Mesenchymal stem cell (in vitro differentiated cells and primary cell): ENCODE measurements around the gene PDE7B.

Experiments used
- DNase-seq: peaks from one replicate; pipeline ENCODE4 v3.0.0-alpha.2; 2013
- H2AFZ ChIP-seq: one replicate; pipeline ENCODE4 v1.6.1; 2013; ENCODE audit warnings: low read depth, mild to moderate bottlenecking, control low read depth, inconsistent platforms, low read length, moderate library complexity
- H2AK5ac ChIP-seq: 2 replicates; pipeline ENCODE4 v1.6.1; 2013; ENCODE audit warnings: low read length, moderate library complexity, mild to moderate bottlenecking, inconsistent platforms; ENCODE audit not compliant: severe bottlenecking
- H2BK120ac ChIP-seq: one replicate; pipeline ENCODE4 v1.6.1; 2013; ENCODE audit warnings: low read depth, mild to moderate bottlenecking, inconsistent platforms, low read length, moderate library complexity
- H2BK12ac ChIP-seq, 2 experiments: one replicate each; pipeline ENCODE4 v1.6.1; 2013; ENCODE audit warnings: inconsistent platforms in 2 of 2, low read length in 2 of 2, mild to moderate bottlenecking in 2 of 2, moderate library complexity in 2 of 2, control low read depth in 1 of 2
- H2BK15ac ChIP-seq: one replicate; pipeline ENCODE4 v1.6.1; 2013; ENCODE audit warnings: mild to moderate bottlenecking, low read depth, inconsistent platforms; ENCODE audit not compliant: poor library complexity, severe bottlenecking
- H2BK5ac ChIP-seq: 2 replicates; pipeline ENCODE4 v1.6.1; 2013; ENCODE audit warnings: low read depth, mild to moderate bottlenecking, low read length, control low read depth, inconsistent platforms; ENCODE audit not compliant: poor library complexity, severe bottlenecking
- H3K14ac ChIP-seq, 2 experiments: one replicate each; pipeline ENCODE4 v1.6.1; 2013; ENCODE audit warnings: inconsistent platforms in 2 of 2, low read length in 2 of 2, control low read depth in 1 of 2, mild to moderate bottlenecking in 1 of 2, moderate library complexity in 1 of 2
- H3K18ac ChIP-seq, 2 experiments: one replicate each; pipeline ENCODE4 v1.6.1; 2013; ENCODE audit warnings: inconsistent platforms in 2 of 2, low read length in 2 of 2, control low read depth in 1 of 2, low read depth in 1 of 2, mild to moderate bottlenecking in 1 of 2
- H3K23ac ChIP-seq, 2 experiments: one replicate each; pipeline ENCODE4 v1.6.1; 2013; ENCODE audit warnings: inconsistent platforms in 2 of 2, low read length in 2 of 2, mild to moderate bottlenecking in 2 of 2, moderate library complexity in 2 of 2, control low read depth in 1 of 2
- H3K27ac ChIP-seq: 2 replicates; pipeline ENCODE4 v1.5.1; 2013; ENCODE audit warnings: mild to moderate bottlenecking, moderate library complexity, low read length, control low read depth, inconsistent platforms; ENCODE audit not compliant: poor library complexity, severe bottlenecking
- H3K27me3 ChIP-seq, 2 experiments: 2 replicates each; pipeline versions ENCODE4 v1.6.1 to v1.7.0; 2013; ENCODE audit warnings: low read length in 2 of 2, mild to moderate bottlenecking in 2 of 2, moderate library complexity in 2 of 2, control low read depth in 1 of 2, inconsistent platforms in 1 of 2; ENCODE audit not compliant: control insufficient read depth in 1 of 2, insufficient read depth in 1 of 2
- H3K36me3 ChIP-seq, 2 experiments: 2 replicates each; pipeline versions ENCODE4 v1.6.1 to v1.7.0; 2013; ENCODE audit warnings: low read length in 2 of 2, control low read depth in 1 of 2, inconsistent platforms in 1 of 2, low read depth in 1 of 2, mild to moderate bottlenecking in 1 of 2; ENCODE audit not compliant: insufficient read depth in 2 of 2, control insufficient read depth in 1 of 2
- H3K4ac ChIP-seq, 2 experiments: one replicate each; pipeline ENCODE4 v1.6.1; 2013; ENCODE audit warnings: inconsistent platforms in 2 of 2, low read length in 2 of 2, mild to moderate bottlenecking in 2 of 2, moderate library complexity in 2 of 2, control low read depth in 1 of 2, low read depth in 1 of 2
- H3K4me1 ChIP-seq: 2 replicates; pipeline ENCODE4 v1.6.1; 2013; ENCODE audit warnings: low read depth, low read length, control low read depth; ENCODE audit not compliant: control insufficient read depth, insufficient read depth
- H3K4me2 ChIP-seq: 2 replicates; pipeline ENCODE4 v1.6.1; 2013; ENCODE audit warnings: low read length, mild to moderate bottlenecking, inconsistent platforms; ENCODE audit not compliant: poor library complexity, severe bottlenecking
- H3K4me3 ChIP-seq, 2 experiments: 2 replicates each; pipeline versions ENCODE4 v1.5.1 to v1.7.0; 2013; ENCODE audit warnings: low read length in 2 of 2, mild to moderate bottlenecking in 2 of 2, control low read depth in 1 of 2, low read depth in 1 of 2; ENCODE audit not compliant: insufficient read depth in 1 of 2
- H3K79me1 ChIP-seq: replicated peaks from 2 replicates; pipeline ENCODE4 v1.6.1; 2013; ENCODE audit warnings: mild to moderate bottlenecking, control low read depth, low read length, inconsistent platforms; ENCODE audit not compliant: poor library complexity, severe bottlenecking
- H3K9ac ChIP-seq: 2 replicates; pipeline ENCODE4 v1.7.0; 2013; ENCODE audit warnings: mild to moderate bottlenecking, low read length, moderate library complexity
- H3K9me3 ChIP-seq: 2 replicates; pipeline ENCODE4 v1.7.0; 2013; ENCODE audit warnings: mild to moderate bottlenecking, low read length; ENCODE audit not compliant: control insufficient read depth
- H4K8ac ChIP-seq: one replicate; pipeline ENCODE4 v1.6.1; 2013; ENCODE audit warnings: inconsistent platforms, mild to moderate bottlenecking, low read length, moderate library complexity
- H4K91ac ChIP-seq: one replicate; pipeline ENCODE4 v1.6.1; 2013; ENCODE audit warnings: mild to moderate bottlenecking, low read length, inconsistent platforms
- WGBS: methylation state at CpG from one replicate; pipeline ENCODE4 v1.1.7; 2013; ENCODE audit warnings: mixed read lengths; 5-methylcytosine and 5-hydroxymethylcytosine counted together

PDE7B gene

DNA sequence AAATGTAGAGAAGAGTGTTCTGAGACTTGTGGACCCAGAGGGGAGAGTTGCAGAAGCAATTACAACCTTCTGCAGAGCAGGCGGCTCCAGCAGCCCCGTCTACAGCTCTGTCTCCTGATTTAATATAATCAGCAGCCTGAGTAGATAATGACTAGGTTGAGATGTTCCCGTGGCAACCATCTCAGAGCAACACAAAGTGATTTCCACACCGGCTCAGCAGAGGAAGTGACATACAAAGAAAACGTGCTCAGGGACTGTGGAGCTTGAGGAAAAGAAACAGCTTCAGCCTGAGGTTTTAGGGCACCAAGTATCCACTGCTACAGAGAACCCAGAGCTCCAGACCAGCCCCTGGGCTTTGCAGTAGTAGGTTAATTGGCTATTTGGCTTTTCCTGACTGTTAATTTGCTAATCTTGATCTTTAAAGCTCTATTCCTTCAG lies 262.3 kb downstream of the PDE7B start:
- Histone ChIP-seq H2AK5ac (no peak overlapping the region), H3K23ac (no peak overlapping the region), H3K79me1 (no peaks in the 10 kb centered on the region), H3K4me2 (no peak overlapping the region), H3K4me3 (no peak overlapping the region), H3K9me3 (no peaks in the 10 kb centered on the region), H2BK5ac (no peak overlapping the region), H2BK15ac (no peak overlapping the region), H3K4ac (no peak overlapping the region), H3K9ac (peak overlapping the region; percentile 84), H2AFZ (no peak overlapping the region), H4K8ac (peak overlapping the region; percentile 35), H3K18ac (no peak overlapping the region), H3K4me1 (peaks cover 3% of the 10 kb centered on the region), H3K14ac (no peak overlapping the region), H2BK120ac (no peak overlapping the region), H2BK12ac (no peak overlapping the region), H3K27me3 (no peaks in the 10 kb centered on the region), H4K91ac (no peak overlapping the region), H3K36me3 (peaks cover 0 to 51% of the 10 kb centered on the region in 2 experiments), H3K27ac (no peak overlapping the region)
- 9% methylated on average over 3 of the region's 5 CpGs for WGBS
- DNase-seq: peak; percentile 98

GRCh38 chr6:136114661-136115060 lies 263.2 kb downstream of the PDE7B start:
- no peak for DNase-seq
- H3K23ac ChIP-seq: no peak overlapping the region
- WGBS: 97% methylated on average over 5 of the region's 7 CpGs
- peak overlapping the region in 1 of 2 experiments; percentile 74 for H2BK12ac ChIP-seq
- peaks cover 0 to 42% of the 10 kb centered on the region in 2 experiments for H3K36me3 ChIP-seq
- peak overlapping the region in 1 of 2 experiments; percentile 64 for H3K18ac ChIP-seq
- no peak overlapping the region for H2BK5ac ChIP-seq
- H3K4me1 ChIP-seq: peaks cover 3% of the 10 kb centered on the region
- H3K9me3 ChIP-seq: no peaks in the 10 kb centered on the region
- peak overlapping the region; percentile 84 for H3K9ac ChIP-seq
- peak overlapping the region; percentile 43 for H4K91ac ChIP-seq
- no peak overlapping the region for H3K27ac ChIP-seq
- H2BK120ac ChIP-seq: no peak overlapping the region
- H2AK5ac ChIP-seq: no peak overlapping the region
- no peak overlapping the region for H2AFZ ChIP-seq
- H3K79me1 ChIP-seq: no peaks in the 10 kb centered on the region
- H3K27me3 ChIP-seq: no peaks in the 10 kb centered on the region
- no peak overlapping the region for H3K4me2 ChIP-seq
- H3K14ac ChIP-seq: no peak overlapping the region
- H4K8ac ChIP-seq: peak overlapping the region; percentile 67
- H2BK15ac ChIP-seq: no peak overlapping the region
- no peak overlapping the region for H3K4me3 ChIP-seq
- H3K4ac ChIP-seq: no peak overlapping the region

DNA sequence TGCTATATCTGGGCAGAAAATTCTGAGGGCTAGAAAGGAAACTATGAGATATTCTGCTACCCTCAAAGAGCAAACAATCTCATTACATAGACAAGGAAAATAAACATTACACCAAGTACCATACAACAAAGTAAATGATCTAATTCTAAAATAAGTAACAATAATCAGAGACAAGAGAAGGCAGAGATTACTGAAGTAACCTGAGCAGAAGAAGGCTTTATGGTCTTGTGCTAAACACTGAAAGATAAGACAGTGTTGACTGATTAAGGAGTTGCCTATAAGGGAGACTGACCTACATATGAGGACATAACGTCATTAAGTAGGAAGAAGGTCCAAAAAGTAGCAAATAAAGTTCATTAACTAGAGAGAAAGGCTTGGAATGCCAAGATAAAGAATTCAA lies 264.4 kb downstream of the PDE7B start:
- H3K4ac ChIP-seq: no peak overlapping the region
- H3K4me1 ChIP-seq: peaks cover 3% of the 10 kb centered on the region
- H4K8ac ChIP-seq: no peak overlapping the region
- H2AK5ac ChIP-seq: no peak overlapping the region
- no peak overlapping the region for H3K4me3 ChIP-seq
- no peak overlapping the region for H2AFZ ChIP-seq
- no peak overlapping the region for H3K14ac ChIP-seq
- no peaks in the 10 kb centered on the region for H3K9me3 ChIP-seq
- no peak overlapping the region for H2BK5ac ChIP-seq
- no peak overlapping the region for H3K18ac ChIP-seq
- H4K91ac ChIP-seq: no peak overlapping the region
- H2BK12ac ChIP-seq: no peak overlapping the region
- H3K23ac ChIP-seq: no peak overlapping the region
- peak overlapping the region; percentile 83 for H3K9ac ChIP-seq
- 96% methylated on average over 1 of the region's 1 CpG for WGBS
- no peaks in the 10 kb centered on the region for H3K79me1 ChIP-seq
- H2BK15ac ChIP-seq: no peak overlapping the region
- no peak overlapping the region for H3K4me2 ChIP-seq
- H3K27ac ChIP-seq: no peak overlapping the region
- no peaks in the 10 kb centered on the region for H3K27me3 ChIP-seq
- peaks cover 0 to 36% of the 10 kb centered on the region in 2 experiments for H3K36me3 ChIP-seq
- H2BK120ac ChIP-seq: no peak overlapping the region
- DNase-seq: no peak

- Histone ChIP-seq H2AK5ac (no peak overlapping the region), H3K4me3 (no peak overlapping the region), H3K4ac (no peak overlapping the region), H3K27me3 (no peaks in the 10 kb centered on the region), H3K9me3 (no peaks in the 10 kb centered on the region), H2BK120ac (no peak overlapping the region), H3K18ac (no peak overlapping the region), H4K8ac (no peak overlapping the region), H3K79me1 (no peaks in the 10 kb centered on the region), H4K91ac (no peak overlapping the region), H3K14ac (no peak overlapping the region), H3K4me1 (peaks cover 3% of the 10 kb centered on the region), H3K36me3 (peaks cover 0 to 35% of the 10 kb centered on the region in 2 experiments), H2AFZ (no peak overlapping the region), H2BK15ac (no peak overlapping the region), H3K23ac (no peak overlapping the region), H2BK5ac (no peak overlapping the region), H3K9ac (peak overlapping the region; percentile 83), H3K4me2 (no peak overlapping the region), H2BK12ac (no peak overlapping the region), H3K27ac (no peak overlapping the region)
- no peak for DNase-seq
- 82% methylated on average over 1 of the region's 2 CpGs for WGBS
These were observed 265.6 kb downstream of the PDE7B start for GRCh38 chr6:136117081-136117480.
